PC-3 (cell line): Measurements from ENCODE around the gene GRPEL2. TPM values are rescaled to one million over a fixed set of nuclear protein-coding genes. Genes with fewer than 3 reads are reported as not detected.

Experiments
- ATAC-seq: fragments of 200-7000 bp; cut with Tn5 transposase; 2 replicates; pipeline ENCODE4 v1.9.1; 2020; ENCODE audit warnings: mild to moderate bottlenecking, moderate library complexity
- BruUV-seq: library from RNA; stranded (reverse); fragments of 400-500 nt; replicated peaks from 2 replicates; lab custom pipeline; 2021; lab: Mats Ljungman, UMichigan
- CTCF ChIA-PET: fragments of 300-600 bp; sonication (Branson Sonifier 250); formaldehyde crosslinking; loops from one replicate; lab custom pipeline; 2022; ENCODE audit warnings: antibody characterized with exemption; lab: Charles Lee
- POLR2A ChIA-PET: fragments of 300-600 bp; sonication (Branson Sonifier 250); formaldehyde crosslinking; loops from one replicate; lab custom pipeline; 2022; ENCODE audit warnings: antibody characterized with exemption; ENCODE audit not compliant: unreplicated experiment; lab: Charles Lee
- DNase-seq: peaks from one replicate; pipeline ENCODE4 v3.0.0-alpha.2; 2015
- H2AFZ ChIP-seq: fragments of 300-600 bp; sonication (generic); 2 replicates; pipeline ENCODE4 v1.6.0; 2016; ENCODE audit warnings: antibody characterized with exemption, low read length
- H3F3A ChIP-seq: fragments of 300-600 bp; sonication (generic); one replicate; pipeline ENCODE4 v1.6.0; 2017; ENCODE audit warnings: antibody characterized with exemption, low read length, control low read depth, mild to moderate bottlenecking; ENCODE audit not compliant: unreplicated experiment
- H3K27ac ChIP-seq: fragments of 300-600 bp; sonication (generic); 2 replicates; pipeline ENCODE4 v1.5.1; 2016; ENCODE audit warnings: mild to moderate bottlenecking, low read length
- H3K27me3 ChIP-seq: fragments of 300-600 bp; sonication (generic); 2 replicates; pipeline ENCODE4 v1.6.1; 2016; ENCODE audit warnings: low read length, mixed read lengths
- H3K36me3 ChIP-seq: fragments of 300-600 bp; sonication (generic); 2 replicates; pipeline ENCODE4 v1.6.1; 2016; ENCODE audit warnings: low read depth, mixed run types, low read length, mixed read lengths
- H3K4me1 ChIP-seq: fragments of 300-600 bp; sonication (generic); 2 replicates; pipeline ENCODE4 v1.5.1; 2016; ENCODE audit warnings: low read length; ENCODE audit not compliant: insufficient read depth
- H3K4me2 ChIP-seq: fragments of 300-600 bp; sonication (generic); 2 replicates; pipeline ENCODE4 v1.6.0; 2016; ENCODE audit warnings: low read length
- H3K4me3 ChIP-seq: fragments of 300-600 bp; sonication (generic); 2 replicates; pipeline ENCODE4 v1.5.1; 2016; ENCODE audit warnings: mild to moderate bottlenecking, low read length, mixed read lengths
- H3K79me2 ChIP-seq: fragments of 300-600 bp; sonication (generic); 2 replicates; pipeline ENCODE4 v1.6.1; 2017; ENCODE audit warnings: low read length, mixed read lengths
- H3K9ac ChIP-seq: fragments of 300-600 bp; sonication (generic); 2 replicates; pipeline ENCODE4 v1.6.0; 2016; ENCODE audit warnings: mild to moderate bottlenecking, low read length
- H3K9me2 ChIP-seq: fragments of 300-600 bp; sonication (generic); replicated peaks from 2 replicates; pipeline ENCODE4 v1.6.1; 2016; ENCODE audit warnings: mixed run types, low read length, mixed read lengths
- H3K9me3 ChIP-seq: fragments of 300-600 bp; sonication (generic); 2 replicates; pipeline ENCODE4 v1.6.1; 2016; ENCODE audit warnings: low read length, mixed read lengths
- H4K20me1 ChIP-seq: fragments of 300-600 bp; sonication (generic); 2 replicates; pipeline ENCODE4 v1.6.1; 2016; ENCODE audit warnings: low read length, mixed read lengths
- CTCF ChIP-seq: fragments of 300-600 bp; sonication (generic); conservative IDR thresholded peaks from 2 replicates; pipeline ENCODE4 v1.5.1; 2017; ENCODE audit warnings: antibody characterized with exemption, low read depth, mild to moderate bottlenecking, low read length
- EZH2 ChIP-seq: fragments of 300-600 bp; sonication (generic); IDR thresholded peaks from one replicate; pipeline ENCODE4 v1.6.1; 2017; ENCODE audit warnings: antibody characterized with exemption, mild to moderate bottlenecking, low read length; ENCODE audit not compliant: unreplicated experiment
- EZH2phosphoT487 ChIP-seq: fragments of 300-600 bp; sonication (generic); IDR thresholded peaks from 2 replicates; pipeline ENCODE4 v1.6.1; 2018; ENCODE audit warnings: mild to moderate bottlenecking, antibody characterized with exemption, low read length, borderline replicate concordance
- intact Hi-C: fragments of 100-400 bp; cut with micrococcal nuclease; formaldehyde crosslinking; loops from 2 replicates; pipeline ENCODE4 v1.9.0; 2023
- total RNA-seq: library from RNA; depleted of rRNA; stranded (reverse); fragments of >200 nt; gene quantifications from 2 replicates; pipeline ENCODE4 v1.2.3, GENCODE V29; 2014

GRPEL2 gene
- total RNA-seq, 1 experiment from 2014 or later, result 43.8 TPM

DNA sequence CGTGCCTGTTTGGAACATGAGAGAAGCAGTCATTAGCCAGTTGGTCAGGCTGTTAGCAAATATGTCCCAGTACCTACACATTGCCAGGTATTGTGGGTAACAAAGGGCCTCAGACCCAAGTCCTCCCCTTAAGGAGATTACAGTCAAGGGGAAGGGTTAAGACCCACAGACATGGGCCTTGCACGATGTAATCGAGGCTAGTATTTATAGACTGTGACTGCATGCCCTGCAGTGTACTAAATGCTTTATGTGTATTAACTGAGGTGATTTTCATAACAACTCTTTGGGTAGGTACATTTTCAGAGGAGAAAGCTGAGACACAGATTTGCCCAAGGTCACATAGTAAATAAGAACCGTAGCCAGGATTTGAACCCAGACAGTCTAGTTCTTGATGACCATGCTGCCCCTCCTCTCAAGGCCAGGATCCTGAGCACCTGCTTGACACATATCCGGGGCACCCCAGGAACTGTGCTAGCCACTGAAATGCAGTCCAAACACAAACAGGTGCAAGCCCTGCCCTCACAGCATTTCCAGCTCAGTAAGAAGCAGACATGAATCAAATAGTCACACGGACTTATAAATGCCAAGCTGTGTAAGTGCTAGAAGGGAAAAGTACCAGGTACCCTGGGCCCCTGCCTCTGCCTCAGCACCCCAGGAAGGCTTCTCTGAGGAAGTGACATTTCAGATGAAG lies 32.0 kb upstream of the GRPEL2 start:
- intact Hi-C loops, result no loop called here
- CTCF ChIA-PET, result interaction anchor here (0.6 kb wide), 1 partner anchor 44 kb away, joined by 8 read pairs; the partner anchor contains the start of gene PCYOX1L
- no peaks in the 10 kb centered on the region for H3F3A ChIP-seq
- no peak for DNase-seq
- H3K36me3 ChIP-seq, result no peaks in the 10 kb centered on the region
- no peaks in the 10 kb centered on the region for H3K9me2 ChIP-seq
- H4K20me1 ChIP-seq, result no peaks in the 10 kb centered on the region
- ATAC-seq, result no peak
- POLR2A ChIA-PET, result no interaction called here
- no peaks in the 10 kb centered on the region for H3K4me1 ChIP-seq
- no peaks in the 10 kb centered on the region for H3K27me3 ChIP-seq
- H3K79me2 ChIP-seq, result no peaks in the 10 kb centered on the region
- H3K9ac ChIP-seq, result no peak overlapping the region
- no TSS peak for BruUV-seq
- TF ChIP-seq EZH2phosphoT487 (no peak), EZH2 (no peak), CTCF (no peak)
- H2AFZ ChIP-seq, result no peak overlapping the region
- H3K4me3 ChIP-seq, result no peak overlapping the region
- no peak overlapping the region for H3K4me2 ChIP-seq
- H3K9me3 ChIP-seq, result no peaks in the 10 kb centered on the region
- H3K27ac ChIP-seq, result no peak overlapping the region

DNA sequence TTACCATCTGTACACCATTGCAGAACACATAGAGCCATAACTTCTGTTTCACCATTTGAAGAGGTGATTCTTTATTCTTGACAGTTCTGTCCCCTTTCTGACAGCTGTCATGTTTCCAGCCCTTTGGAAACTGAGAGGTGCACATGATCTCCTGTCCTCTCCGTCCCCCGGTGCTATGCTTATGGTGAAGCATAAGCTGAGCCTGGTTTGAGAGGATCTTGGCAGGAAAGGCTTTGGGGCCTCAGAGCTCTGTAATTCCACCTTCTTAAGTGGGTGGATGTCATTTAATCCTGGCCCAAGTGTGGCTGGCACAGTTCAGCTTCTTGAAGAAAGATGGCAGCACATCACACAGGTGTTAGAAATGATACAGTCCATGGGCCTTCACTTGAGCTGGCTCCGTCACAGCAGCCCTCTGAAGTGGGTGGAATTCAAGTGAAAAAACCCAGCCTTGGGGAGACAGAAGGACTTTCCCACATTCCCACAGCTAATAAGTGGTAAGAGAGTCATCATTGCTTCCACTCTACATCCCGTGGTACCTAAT lies 30.7 kb upstream of the GRPEL2 start:
- peak; percentile 26 for DNase-seq
- ChIA-PET CTCF (interaction anchor here (0.5 to 1.1 kb wide), 4 partner anchors 31 to 489 kb away, joined by 3 to 7 read pairs (median 4); no protein-coding TSS in a partner anchor), POLR2A (interaction anchor here (0.6 kb wide), 1 partner anchor 417 kb away, joined by 27 read pairs; no protein-coding TSS in a partner anchor)
- BruUV-seq, result no TSS peak
- H2AFZ ChIP-seq, result no peak overlapping the region
- H3K36me3 ChIP-seq, result no peaks in the 10 kb centered on the region
- no peak overlapping the region for H3K4me2 ChIP-seq
- no peak overlapping the region for H3K9ac ChIP-seq
- no peaks in the 10 kb centered on the region for H3K79me2 ChIP-seq
- H3K27ac ChIP-seq, result no peak overlapping the region
- H3K9me3 ChIP-seq, result no peaks in the 10 kb centered on the region
- H3K27me3 ChIP-seq, result no peaks in the 10 kb centered on the region
- TF ChIP-seq EZH2phosphoT487 (no peak), CTCF (peak; percentile 42), EZH2 (no peak)
- no peaks in the 10 kb centered on the region for H3K9me2 ChIP-seq
- no peaks in the 10 kb centered on the region for H3F3A ChIP-seq
- peak; percentile 39; the same call in 1 of the 2 replicates for ATAC-seq
- H3K4me1 ChIP-seq, result no peaks in the 10 kb centered on the region
- no peaks in the 10 kb centered on the region for H4K20me1 ChIP-seq
- intact Hi-C loops, result no loop called here
- no peak overlapping the region for H3K4me3 ChIP-seq

- Histone ChIP-seq H3K4me2 (no peak overlapping the region), H3K9me3 (no peaks in the 10 kb centered on the region), H2AFZ (no peak overlapping the region), H3K4me1 (peaks cover 3% of the 10 kb centered on the region), H4K20me1 (no peaks in the 10 kb centered on the region), H3K9me2 (no peaks in the 10 kb centered on the region), H3K79me2 (no peaks in the 10 kb centered on the region), H3K9ac (no peak overlapping the region), H3K27ac (no peak overlapping the region), H3K4me3 (no peak overlapping the region), H3K36me3 (no peaks in the 10 kb centered on the region), H3K27me3 (no peaks in the 10 kb centered on the region), H3F3A (no peaks in the 10 kb centered on the region)
- TF ChIP-seq EZH2, result no peak
- TF ChIP-seq EZH2phosphoT487, result no peak
- TF ChIP-seq CTCF, result no peak
- ChIA-PET POLR2A (no interaction called here), CTCF (no interaction called here)
- no peak for DNase-seq
- ATAC-seq, result no peak
- intact Hi-C loops, result loop anchor here (2.0 kb wide), 2 partner anchors 31 to 115 kb away; no protein-coding TSS in a partner anchor
- no TSS peak for BruUV-seq
Measured at GRCh38 chr5:149315753-149316152, 29.5 kb upstream of the GRPEL2 start.
